Measurements from ENCODE around the gene CLEC14A. TPM values are rescaled to one million over a fixed set of nuclear protein-coding genes. Genes with fewer than 3 reads are reported as not detected.
A peak's percentile ranks its signal among the peaks of the same experiment; 100 is the strongest.

Gene CLEC14A
- total RNA-seq, 2 donors from 2014 or later: 9.9 to 16.8 TPM

- Histone ChIP-seq H3K36me3 (replicated peaks in 1 of 2; ENCODE audit: insufficient read depth in 1 of 2, low read depth in 2 of 2) (no peaks in the 10 kb centered on the region), H3K4me3 (no peak overlapping the region), H3K27me3 (no peaks in the 10 kb centered on the region), H3K4me1 (peaks cover 11% of the 10 kb centered on the region), H3K9me3 (no peaks in the 10 kb centered on the region), H3K27ac (no peak overlapping the region)
- no peak for TF ChIP-seq POLR2A (IDR thresholded peaks at IDR 0.05)
- no peak for TF ChIP-seq CTCF (IDR thresholded peaks at IDR 0.05)
- DNase-seq (no peak), ATAC-seq (no peak)
- intact Hi-C loops (cut with DNase I): no loop called here
These were observed 36.0 kb upstream of the CLEC14A start for GRCh38 chr14:38291681-38292467.

GRCh38 chr14:38290601-38291188, 34.8 kb upstream of the CLEC14A start:
- intact Hi-C loops (cut with DNase I): no loop called here
- H3K4me1 ChIP-seq: peaks cover 11% of the 10 kb centered on the region
- H3K9me3 ChIP-seq: no peaks in the 10 kb centered on the region
- DNase-seq: peak in 1 of 4 donors; percentile 20
- peak overlapping the region in 1 of 4 donors; percentile 3 for H3K27ac ChIP-seq
- peak; percentile 75 for ATAC-seq
- no peaks in the 10 kb centered on the region for H3K36me3 ChIP-seq (replicated peaks in 1 of 2; ENCODE audit: insufficient read depth in 1 of 2, low read depth in 2 of 2)
- TF ChIP-seq POLR2A (IDR thresholded peaks at IDR 0.05): no peak
- TF ChIP-seq CTCF (IDR thresholded peaks at IDR 0.05): no peak
- no peak overlapping the region for H3K4me3 ChIP-seq
- 6 to 9% methylated on average over 5 of the region's 5 CpGs for WGBS, 2 donors
- no peaks in the 10 kb centered on the region for H3K27me3 ChIP-seq

GRCh38 chr14:38286452-38286851, 30.6 kb upstream of the CLEC14A start:
- intact Hi-C loops (cut with DNase I): no loop called here
- ATAC-seq (no peak), DNase-seq (no peak)
- Histone ChIP-seq H3K36me3 (replicated peaks in 1 of 2; ENCODE audit: insufficient read depth in 1 of 2, low read depth in 2 of 2) (no peaks in the 10 kb centered on the region), H3K27ac (no peak overlapping the region), H3K27me3 (no peaks in the 10 kb centered on the region), H3K4me3 (no peak overlapping the region), H3K4me1 (peaks cover 11% of the 10 kb centered on the region), H3K9me3 (no peaks in the 10 kb centered on the region)
- TF ChIP-seq CTCF (IDR thresholded peaks at IDR 0.05): no peak
- no peak for TF ChIP-seq POLR2A (IDR thresholded peaks at IDR 0.05)

GRCh38 chr14:38285962-38286361, 30.1 kb upstream of the CLEC14A start:
- intact Hi-C loops (cut with DNase I): no loop called here
- Histone ChIP-seq H3K36me3 (replicated peaks in 1 of 2; ENCODE audit: insufficient read depth in 1 of 2, low read depth in 2 of 2) (no peaks in the 10 kb centered on the region), H3K9me3 (no peaks in the 10 kb centered on the region), H3K27ac (no peak overlapping the region), H3K27me3 (no peaks in the 10 kb centered on the region), H3K4me1 (peaks cover 9% of the 10 kb centered on the region), H3K4me3 (no peak overlapping the region)
- DNase-seq (no peak), ATAC-seq (no peak)
- WGBS, 2 donors: 18 to 33% methylated on average over 2 of the region's 2 CpGs
- no peak for TF ChIP-seq CTCF (IDR thresholded peaks at IDR 0.05)
- TF ChIP-seq POLR2A (IDR thresholded peaks at IDR 0.05): no peak

GRCh38 chr14:38282936-38283335, 27.0 kb upstream of the CLEC14A start:
- Histone ChIP-seq H3K4me1 (no peaks in the 10 kb centered on the region), H3K9me3 (no peaks in the 10 kb centered on the region), H3K27ac (no peak overlapping the region), H3K36me3 (replicated peaks in 1 of 2; ENCODE audit: insufficient read depth in 1 of 2, low read depth in 2 of 2) (no peaks in the 10 kb centered on the region), H3K4me3 (no peak overlapping the region), H3K27me3 (no peaks in the 10 kb centered on the region)
- intact Hi-C loops (cut with DNase I): no loop called here
- DNase-seq (no peak), ATAC-seq (no peak)
- TF ChIP-seq CTCF (IDR thresholded peaks at IDR 0.05) (no peak), POLR2A (IDR thresholded peaks at IDR 0.05) (no peak)
